ENCODE data around the gene SUPT20HL1.

- TF ChIP-seq EP300 (IDR thresholded peaks at IDR 0.05; ENCODE audit: low read depth), result no peak
- TF ChIP-seq CTCF (IDR thresholded peaks at IDR 0.05), result no peak
- no peak for TF ChIP-seq POLR2A (IDR thresholded peaks at IDR 0.05)
These were observed 45.5 kb downstream of the SUPT20HL1 start for GRCh38 chrX:24405959-24406358.
